ENCODE results near the gene MRTFA. TPM values are rescaled to one million over a fixed set of nuclear protein-coding genes. Genes with fewer than 3 reads are reported as not detected.
"Not testable (repeated sequence)": the region's sequence is repeated elsewhere in the genome, so short reads cannot be mapped to it uniquely, and the experiment has no call there.

Gene MRTFA
- total RNA-seq, 4 donors from 2014 or later = 59.7 to 163 (median 111) TPM

DNA sequence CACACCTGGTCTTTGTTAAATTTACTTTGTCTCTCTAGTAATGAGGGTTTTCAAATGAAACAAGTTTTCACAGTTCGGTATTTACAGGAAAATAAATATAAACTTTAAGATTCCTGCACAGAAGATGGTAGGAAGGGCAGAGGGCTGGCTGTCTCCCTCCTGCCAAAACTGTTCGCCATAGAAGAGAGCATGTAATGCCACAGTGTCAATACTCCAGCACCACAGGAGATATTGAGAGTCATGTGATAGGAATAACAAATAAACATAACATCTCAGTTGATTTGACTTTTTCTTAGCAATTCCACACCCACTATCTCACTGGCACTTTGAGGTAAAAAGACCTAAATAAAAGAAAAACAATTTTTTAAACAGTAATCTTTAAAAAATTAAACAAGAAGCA is 100.9 kb downstream of the MRTFA start:
- TF ChIP-seq POLR2A (IDR thresholded peaks at IDR 0.05) (no peak), CTCF (IDR thresholded peaks at IDR 0.05) (no peak)
- DNase-seq (ENCODE audit: low spot score in 2 of 2) = no peak
- WGBS, 2 donors = 85 to 92% methylated on average over 2 of the region's 2 CpGs
- intact Hi-C loops (cut with DNase I; ENCODE audit: low total_unique reads) = no loop called here
- H3K4me3 ChIP-seq (ENCODE audit: low read depth, poor library complexity, severe bottlenecking) = no peak overlapping the region

DNA sequence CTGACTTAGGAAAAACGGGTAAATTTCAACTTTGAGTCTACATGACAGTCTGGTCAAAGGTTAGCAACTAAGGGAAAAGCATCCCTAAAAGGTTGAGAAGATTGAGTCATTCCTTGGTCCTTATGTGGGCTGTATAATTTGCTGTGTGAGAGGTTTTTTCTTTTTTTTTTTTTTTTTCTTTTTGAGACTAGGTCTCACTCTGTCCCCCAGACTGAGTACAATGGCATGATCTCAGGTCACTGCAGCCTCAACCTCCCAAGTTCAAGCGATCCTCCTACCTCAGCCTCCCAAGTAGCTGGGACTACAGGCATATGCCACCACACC is 101.4 kb downstream of the MRTFA start:
- WGBS, 2 donors = 52 to 55% methylated on average over 2 of the region's 2 CpGs
- intact Hi-C loops (cut with DNase I; ENCODE audit: low total_unique reads) = no loop called here
- no peak overlapping the region for H3K4me3 ChIP-seq (ENCODE audit: low read depth, poor library complexity, severe bottlenecking)
- no peak for TF ChIP-seq POLR2A (IDR thresholded peaks at IDR 0.05)
- no peak for DNase-seq (ENCODE audit: low spot score in 2 of 2)

GRCh38 chr22:40534379-40535188 is 101.9 kb downstream of the MRTFA start:
- TF ChIP-seq CTCF (IDR thresholded peaks at IDR 0.05) = no peak
- TF ChIP-seq POLR2A (IDR thresholded peaks at IDR 0.05) = no peak
- DNase-seq (ENCODE audit: low spot score in 2 of 2) = no peak
- WGBS, 2 donors = 38 to 45% methylated on average over 6 of the region's 6 CpGs
- H3K4me3 ChIP-seq (ENCODE audit: low read depth, poor library complexity, severe bottlenecking) = no peak overlapping the region
- intact Hi-C loops (cut with DNase I; ENCODE audit: low total_unique reads) = no loop called here

DNA sequence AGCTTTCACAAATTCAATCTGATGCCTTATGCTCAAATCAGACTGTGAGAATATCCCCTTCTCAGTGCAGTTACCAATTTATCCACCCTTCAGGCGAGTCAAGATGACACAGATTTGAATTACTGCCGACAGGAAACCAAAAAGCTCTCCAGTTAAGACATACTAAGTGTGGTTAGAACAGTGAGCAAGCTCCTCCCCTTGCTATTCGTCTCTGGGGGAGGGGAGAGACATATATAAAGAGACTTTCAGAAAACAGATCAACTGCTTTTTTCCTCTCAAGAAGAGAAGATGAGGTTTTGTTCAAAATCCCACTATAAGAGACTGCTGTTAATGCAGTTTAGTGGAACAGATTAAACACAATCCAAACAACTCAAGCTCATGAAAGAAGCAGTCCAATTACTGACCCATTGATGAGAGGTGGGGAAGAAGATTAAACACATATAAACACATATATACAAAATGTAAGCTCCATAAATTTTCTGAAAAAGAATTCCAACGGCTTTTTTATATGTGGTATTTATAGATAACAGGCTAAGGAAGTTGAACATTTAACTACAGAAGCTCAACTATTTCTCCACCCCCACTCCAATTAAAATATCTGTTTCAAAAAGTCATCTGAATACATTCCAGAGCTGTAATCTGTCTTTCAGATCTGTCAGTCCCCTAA is 102.7 kb downstream of the MRTFA start:
- TF ChIP-seq POLR2A (IDR thresholded peaks at IDR 0.05) (no peak), CTCF (IDR thresholded peaks at IDR 0.05) (no peak)
- intact Hi-C loops (cut with DNase I; ENCODE audit: low total_unique reads) = no loop called here
- DNase-seq (ENCODE audit: low spot score in 2 of 2) = no peak
- 7 to 8% methylated on average over 4 of the region's 4 CpGs for WGBS, 2 donors
- H3K4me3 ChIP-seq (ENCODE audit: low read depth, poor library complexity, severe bottlenecking) = no peak overlapping the region

DNA sequence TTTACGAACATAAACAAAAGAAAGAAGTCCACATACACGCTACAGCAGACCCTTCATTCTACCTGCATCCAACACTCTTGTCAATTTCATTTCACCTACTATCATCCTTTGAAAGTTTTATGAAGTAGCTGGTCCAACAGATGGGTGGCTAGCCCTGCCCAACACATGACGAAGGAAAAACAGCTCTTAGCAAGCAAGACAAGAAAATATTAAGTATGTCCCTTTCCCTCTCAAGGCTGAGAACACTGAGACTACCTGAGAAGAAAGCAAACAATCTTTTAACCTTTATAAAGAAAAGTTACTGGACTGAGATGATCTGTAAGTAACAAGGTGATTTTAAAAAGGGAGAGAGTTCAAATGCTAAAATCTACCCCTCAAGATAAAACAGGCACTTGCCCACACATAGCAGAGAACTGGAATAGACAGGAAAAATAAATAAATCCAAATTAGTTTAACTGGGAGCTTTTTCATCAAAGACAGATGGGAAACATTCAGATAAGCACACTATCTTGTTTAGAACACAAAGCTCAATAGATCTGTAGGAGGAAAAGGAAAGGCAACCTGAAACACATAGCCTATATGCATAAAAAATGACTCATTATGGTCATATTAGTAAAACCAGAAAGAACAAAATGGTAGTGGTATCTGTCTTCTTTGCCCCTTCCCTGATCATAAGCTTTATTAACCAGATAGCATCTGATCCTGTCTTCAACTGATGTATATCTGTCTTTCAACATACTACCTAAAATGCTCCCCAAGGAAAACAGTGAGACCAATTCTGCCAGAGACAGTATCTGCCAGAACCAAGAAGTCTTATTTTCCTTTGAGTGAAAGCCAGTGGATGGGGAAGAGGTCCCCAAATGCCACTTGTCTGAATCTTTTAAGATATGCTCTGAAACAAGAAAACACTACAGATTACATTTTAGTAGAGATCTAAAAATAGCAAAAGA is 104.3 kb downstream of the MRTFA start:
- 73 to 78% methylated on average over 3 of the region's 3 CpGs for WGBS, 2 donors
- TF ChIP-seq CTCF (IDR thresholded peaks at IDR 0.05) (no peak), POLR2A (IDR thresholded peaks at IDR 0.05) (no peak)
- no peak for DNase-seq (ENCODE audit: low spot score in 2 of 2)
- H3K4me3 ChIP-seq (ENCODE audit: low read depth, poor library complexity, severe bottlenecking) = no peak overlapping the region
- intact Hi-C loops (cut with DNase I; ENCODE audit: low total_unique reads) = no loop called here

GRCh38 chr22:40530391-40530790 is 106.1 kb downstream of the MRTFA start:
- H3K4me3 ChIP-seq (ENCODE audit: low read depth, poor library complexity, severe bottlenecking); DNase-seq (ENCODE audit: low spot score in 2 of 2); intact Hi-C loops (cut with DNase I; ENCODE audit: low total_unique reads): not testable (repeated sequence)
- WGBS, 2 donors = 93 to 95% methylated on average over 6 of the region's 6 CpGs

Data from lower leg skin (tissue), 4 donors.